Breast epithelium (tissue), 4 donors: ENCODE results near the gene ATXN1. TPM values are rescaled to one million over a fixed set of nuclear protein-coding genes. Genes with fewer than 3 reads are reported as not detected.

ENCODE experiments used
- DNase-seq, 2 donors: peaks; one replicate each; pipeline ENCODE4 v3.0.0-alpha.2; 2019; ENCODE audit warnings: low spot score in 2 of 2
- H3K27ac ChIP-seq, 2 donors: fragments of 200-600 bp; sonication (generic) in 1 of 2; one replicate each; pipeline ENCODE4 v1.5.1; 2016 to 2019; ENCODE audit warnings: mild to moderate bottlenecking in 1 of 2
- H3K27me3 ChIP-seq, 2 donors: fragments of 200-600 bp; sonication (generic) in 1 of 2; one replicate each; pipeline versions ENCODE4 v1.5.1 to v1.6.0; 2017 to 2019; ENCODE audit warnings: control low read depth in 1 of 2, mild to moderate bottlenecking in 1 of 2
- H3K36me3 ChIP-seq: fragments of 200-600 bp; one replicate; pipeline ENCODE4 v1.5.1; 2019
- H3K4me1 ChIP-seq, 2 donors: fragments of 200-600 bp; sonication (generic); one replicate each; pipeline ENCODE4 v1.5.1; 2016 to 2019; ENCODE audit warnings: control low read depth in 1 of 2
- H3K4me3 ChIP-seq, 3 donors: fragments of 200-600 bp; sonication (generic); 1 replicate in 2 of 3; 2 replicates in 1 of 3; pipeline ENCODE4 v1.5.1; 2016 to 2019; ENCODE audit warnings: mild to moderate bottlenecking in 3 of 3, moderate library complexity in 2 of 3
- H3K9me3 ChIP-seq, 2 donors: fragments of 200-600 bp; sonication (generic) in 1 of 2; one replicate each; pipeline ENCODE4 v1.5.1; 2016 to 2019; ENCODE audit warnings: control low read depth in 1 of 2
- CTCF ChIP-seq, 3 donors: fragments of 450-650 bp; IDR thresholded peaks; one replicate each; pipeline ENCODE4 v1.5.1; 2016 to 2017; ENCODE audit warnings: antibody characterized with exemption in 3 of 3, mild to moderate bottlenecking in 3 of 3, moderate library complexity in 3 of 3
- POLR2A ChIP-seq: fragments of 450-650 bp; IDR thresholded peaks from one replicate; pipeline ENCODE4 v1.6.1; 2016; ENCODE audit warnings: antibody characterized with exemption, mild to moderate bottlenecking, moderate library complexity
- POLR2AphosphoS5 ChIP-seq, 3 donors: sonication (generic); formaldehyde crosslinking; IDR thresholded peaks; one replicate each; pipeline ENCODE4 v1.6.1; 2017; ENCODE audit warnings: antibody characterized with exemption in 3 of 3
- intact Hi-C: fragments of 100-400 bp; cut with DNase I; formaldehyde crosslinking; loops from one replicate; pipeline ENCODE4 v1.15.1; 2023; ENCODE audit warnings: low total_unique reads
- total RNA-seq, 3 donors: library from RNA; depleted of rRNA; stranded (reverse); fragments of >200 nt; gene quantifications; one replicate each; pipeline ENCODE4 v1.1.0, GENCODE V29; 2016

The ATXN1 gene
- total RNA-seq, 3 donors from 2014 or later = 26.7 to 63.2 (median 37.4) TPM

GRCh38 chr6:16474772-16475493 is 286.3 kb downstream of the ATXN1 start:
- intact Hi-C loops = no loop called here
- Histone ChIP-seq H3K27me3 (no peaks in the 10 kb centered on the region), H3K36me3 (no peaks in the 10 kb centered on the region), H3K4me1 (no peaks in the 10 kb centered on the region), H3K4me3 (no peak overlapping the region), H3K9me3 (no peaks in the 10 kb centered on the region), H3K27ac (no peak overlapping the region)
- TF ChIP-seq POLR2AphosphoS5 (IDR thresholded peaks at IDR 0.05) (no peak), CTCF (IDR thresholded peaks at IDR 0.05) (no peak), POLR2A (no peak)
- no peak for DNase-seq

GRCh38 chr6:16473908-16474771 is 287.1 kb downstream of the ATXN1 start:
- no peaks in the 10 kb centered on the region for H3K27me3 ChIP-seq
- no peaks in the 10 kb centered on the region for H3K36me3 ChIP-seq
- TF ChIP-seq POLR2A = no peak
- TF ChIP-seq CTCF (IDR thresholded peaks at IDR 0.05) = no peak
- TF ChIP-seq POLR2AphosphoS5 (IDR thresholded peaks at IDR 0.05) = no peak
- H3K27ac ChIP-seq = no peak overlapping the region
- no peaks in the 10 kb centered on the region for H3K9me3 ChIP-seq
- DNase-seq = no peak
- H3K4me1 ChIP-seq = no peaks in the 10 kb centered on the region
- H3K4me3 ChIP-seq = no peak overlapping the region
- intact Hi-C loops = no loop called here

- H3K27ac ChIP-seq = no peak overlapping the region
- intact Hi-C loops = no loop called here
- no peak for DNase-seq
- H3K27me3 ChIP-seq = no peaks in the 10 kb centered on the region
- TF ChIP-seq CTCF (IDR thresholded peaks at IDR 0.05) (no peak), POLR2AphosphoS5 (IDR thresholded peaks at IDR 0.05) (no peak), POLR2A (no peak)
- H3K4me3 ChIP-seq = no peak overlapping the region
- no peaks in the 10 kb centered on the region for H3K9me3 ChIP-seq
- no peaks in the 10 kb centered on the region for H3K36me3 ChIP-seq
- H3K4me1 ChIP-seq = no peaks in the 10 kb centered on the region
Observed at GRCh38 chr6:16473184-16473907, 287.9 kb downstream of the ATXN1 start.

- H3K4me1 ChIP-seq = no peaks in the 10 kb centered on the region
- no peak overlapping the region for H3K27ac ChIP-seq
- no peak for TF ChIP-seq POLR2AphosphoS5 (IDR thresholded peaks at IDR 0.05)
- no peak for TF ChIP-seq POLR2A
- TF ChIP-seq CTCF (IDR thresholded peaks at IDR 0.05) = no peak
- H3K36me3 ChIP-seq = no peaks in the 10 kb centered on the region
- no peaks in the 10 kb centered on the region for H3K27me3 ChIP-seq
- no peak for DNase-seq
- no peaks in the 10 kb centered on the region for H3K9me3 ChIP-seq
- intact Hi-C loops = no loop called here
- no peak overlapping the region for H3K4me3 ChIP-seq
Observed at GRCh38 chr6:16472349-16473069, 288.8 kb downstream of the ATXN1 start.
